ENCODE results near the gene DNAI1. TPM values are rescaled to one million over a fixed set of nuclear protein-coding genes. Genes with fewer than 3 reads are reported as not detected.

Gene DNAI1
- total RNA-seq, 2 experiments from 2014 or later = not detected

DNA sequence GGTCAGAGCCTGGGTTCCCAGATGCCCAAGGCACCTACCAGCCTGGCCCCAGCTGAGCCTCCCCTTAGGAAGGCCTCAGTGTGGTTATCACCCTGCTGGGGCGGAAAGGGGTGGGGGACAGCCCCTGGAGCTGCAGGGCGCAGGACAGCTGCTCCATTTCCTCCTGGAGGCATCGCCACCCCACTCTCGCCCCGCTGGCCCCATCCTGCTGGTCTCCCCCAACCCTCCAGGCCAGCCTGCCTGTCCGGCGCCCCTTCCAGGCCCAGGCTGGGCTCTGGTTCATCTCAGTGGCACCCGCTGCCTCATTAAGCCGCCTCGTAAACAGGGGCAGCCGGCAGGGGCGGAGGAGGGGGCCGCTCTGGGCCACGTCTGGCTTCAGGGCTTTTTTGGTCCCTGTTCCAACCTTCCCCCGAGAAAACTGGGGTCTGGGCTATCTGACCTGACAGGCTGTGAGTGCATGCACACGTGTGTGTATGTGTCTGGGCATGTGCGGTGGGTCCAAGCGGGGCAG, 95.0 kb downstream of the DNAI1 start:
- Histone ChIP-seq H3K36me3 (ENCODE audit: insufficient read depth, low read length) (no peaks in the 10 kb centered on the region), H3K27ac (ENCODE audit: low read depth in 1 of 2, low read length in 2 of 2) (no peak overlapping the region), H3K9me3 (ENCODE audit: control insufficient read depth in 1 of 2, insufficient read depth in 1 of 2, low read length in 2 of 2) (no peaks in the 10 kb centered on the region), H3K4me1 (ENCODE audit: insufficient read depth, low read length) (no peaks in the 10 kb centered on the region), H3K4me3 (ENCODE audit: low read length) (no peak overlapping the region), H3K27me3 (ENCODE audit: control insufficient read depth in 1 of 2, insufficient read depth in 2 of 2, low read length in 2 of 2) (peaks cover 4 to 8% of the 10 kb centered on the region in 2 experiments)
- no peak overlapping the region for H3K4me3 Mint-ChIP-seq
- intact Hi-C loops (cut with DNase I, micrococcal nuclease) = no loop called here
- CTCF ChIA-PET = no interaction called here
- H3K27me3 Mint-ChIP-seq = peaks cover 35% of the 10 kb centered on the region
- POLR2A ChIA-PET = no interaction called here
- DNase-seq = no peak
- H3K27ac Mint-ChIP-seq = no peak overlapping the region
- no peak for ATAC-seq (ENCODE audit: poor library complexity)
- no peaks in the 10 kb centered on the region for H3K9me3 Mint-ChIP-seq
- no peaks in the 10 kb centered on the region for H3K4me1 Mint-ChIP-seq (ENCODE audit: low read depth)
- no peak for TF ChIP-seq CTCF (IDR thresholded peaks at IDR 0.05)
- no peaks in the 10 kb centered on the region for H3K36me3 Mint-ChIP-seq (ENCODE audit: low read depth)

- no peak for TF ChIP-seq CTCF (IDR thresholded peaks at IDR 0.05)
- no peak overlapping the region for H3K27ac Mint-ChIP-seq
- no peak for DNase-seq
Measured at GRCh38 chr9:34554211-34555001, 95.8 kb downstream of the DNAI1 start.

DNA sequence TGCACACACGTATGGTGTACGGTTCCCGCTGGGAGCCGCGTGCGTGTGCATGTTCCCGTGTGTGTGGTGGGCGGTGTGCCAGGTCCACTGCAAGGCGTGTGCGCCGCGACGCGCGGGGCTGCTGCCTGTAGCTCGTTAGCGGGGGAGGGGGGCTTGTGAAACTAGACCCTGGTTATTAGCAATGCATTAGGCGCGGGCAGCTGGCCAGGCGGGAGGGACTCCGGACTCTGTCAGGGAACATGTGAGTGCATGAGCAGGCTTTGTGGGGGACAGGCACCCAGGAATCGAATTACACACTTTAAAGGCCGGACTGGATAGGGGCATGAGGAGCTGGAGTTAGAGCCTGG, 96.4 kb downstream of the DNAI1 start:
- intact Hi-C loops (cut with DNase I, micrococcal nuclease) = no loop called here

More at GRCh38 chr9:34554211-34555001, 95.8 kb downstream of the DNAI1 start:
- Mint-ChIP-seq H3K27me3 (peaks cover 41% of the 10 kb centered on the region), H3K36me3 (ENCODE audit: low read depth) (no peaks in the 10 kb centered on the region), H3K4me3 (no peak overlapping the region), H3K4me1 (ENCODE audit: low read depth) (no peaks in the 10 kb centered on the region), H3K9me3 (no peaks in the 10 kb centered on the region)
- ChIA-PET CTCF (no interaction called here), POLR2A (no interaction called here)
- Histone ChIP-seq H3K4me1 (ENCODE audit: insufficient read depth, low read length) (no peaks in the 10 kb centered on the region), H3K9me3 (ENCODE audit: control insufficient read depth in 1 of 2, insufficient read depth in 1 of 2, low read length in 2 of 2) (no peaks in the 10 kb centered on the region), H3K27me3 (ENCODE audit: control insufficient read depth in 1 of 2, insufficient read depth in 2 of 2, low read length in 2 of 2) (peaks cover 12 to 13% of the 10 kb centered on the region in 2 experiments), H3K4me3 (ENCODE audit: low read length) (no peak overlapping the region), H3K27ac (ENCODE audit: low read depth in 1 of 2, low read length in 2 of 2) (no peak overlapping the region), H3K36me3 (ENCODE audit: insufficient read depth, low read length) (no peaks in the 10 kb centered on the region)
- no peak for ATAC-seq (ENCODE audit: poor library complexity)
- intact Hi-C loops (cut with DNase I, micrococcal nuclease) = no loop called here

More for the DNA sequence above, 96.4 kb downstream of the DNAI1 start:
- ATAC-seq (ENCODE audit: poor library complexity) (no peak), DNase-seq (no peak)
- Histone ChIP-seq H3K9me3 (ENCODE audit: control insufficient read depth in 1 of 2, insufficient read depth in 1 of 2, low read length in 2 of 2) (no peaks in the 10 kb centered on the region), H3K27me3 (ENCODE audit: control insufficient read depth in 1 of 2, insufficient read depth in 2 of 2, low read length in 2 of 2) (peaks cover 14 to 18% of the 10 kb centered on the region in 2 experiments), H3K4me1 (ENCODE audit: insufficient read depth, low read length) (no peaks in the 10 kb centered on the region), H3K36me3 (ENCODE audit: insufficient read depth, low read length) (no peaks in the 10 kb centered on the region), H3K27ac (ENCODE audit: low read depth in 1 of 2, low read length in 2 of 2) (no peak overlapping the region), H3K4me3 (ENCODE audit: low read length) (no peak overlapping the region)
- no peak for TF ChIP-seq CTCF (IDR thresholded peaks at IDR 0.05)
- Mint-ChIP-seq H3K27ac (no peak overlapping the region), H3K36me3 (ENCODE audit: low read depth) (no peaks in the 10 kb centered on the region), H3K4me1 (ENCODE audit: low read depth) (no peaks in the 10 kb centered on the region), H3K27me3 (peaks cover 42% of the 10 kb centered on the region), H3K9me3 (no peaks in the 10 kb centered on the region), H3K4me3 (no peak overlapping the region)
- ChIA-PET POLR2A (no interaction called here), CTCF (no interaction called here)

All from CD4-positive, alpha-beta T cell (primary cell).